SK-N-DZ (cell line): ENCODE measurements around the gene UBE2L6.

Source experiments
- small RNA-seq, 2 experiments: library from RNA; depleted of rRNA; stranded (forward); fragments of <200 nt; gene quantifications; one replicate each; pipeline ENCODE3, GENCODE V24; 2014

Gene UBE2L6

Small RNAs within 50 kb of the gene (small RNA-seq; reads per million reads assigned to genes)
- 0 reads per million in 2 experiments for gene RN7SL605P
